ENCODE measurements around the gene HBA1. TPM values are rescaled to one million over a fixed set of nuclear protein-coding genes. Genes with fewer than 3 reads are reported as not detected.
"Not testable (repeated sequence)": the region's sequence is repeated elsewhere in the genome, so short reads cannot be mapped to it uniquely, and the experiment has no call there.

Gene HBA1
- total and polyA plus RNA-seq, 2 donors (not counting 3 experiments of a cell fraction or from before 2014, with no cell fraction given), result not detected

GRCh38 chr16:149024-149660, 27.3 kb upstream of the HBA1 start:
- Histone ChIP-seq H3K36me3 (ENCODE audit: control insufficient read depth in 2 of 2, extremely low read depth in 1 of 2, insufficient read depth in 2 of 2, low read length in 2 of 2) (no peaks in the 10 kb centered on the region), H3K4me1 (ENCODE audit: control insufficient read depth, extremely low read depth, insufficient read depth, low read length) (no peaks in the 10 kb centered on the region), H3K27ac (ENCODE audit: insufficient read depth, low read depth, low read length) (no peak overlapping the region), H3K9me3 (replicated peaks; ENCODE audit: control insufficient read depth, insufficient read depth, low read length) (no peaks in the 10 kb centered on the region), H3K9ac (replicated peaks; ENCODE audit: extremely low read depth, insufficient read depth, low read length) (no peak overlapping the region), H3K27me3 (ENCODE audit: control insufficient read depth in 2 of 2, insufficient read depth in 2 of 2, low read length in 2 of 2) (peaks cover 0 to 2% of the 10 kb centered on the region in 2 experiments), H3K79me2 (ENCODE audit: control insufficient read depth, insufficient read depth, low read length) (no peaks in the 10 kb centered on the region), H3K9me1 (replicated peaks; ENCODE audit: control insufficient read depth, extremely low read depth, insufficient read depth, low read length) (no peaks in the 10 kb centered on the region), H2AFZ (ENCODE audit: low read depth, low read length) (no peak overlapping the region), H3K4me2 (ENCODE audit: insufficient read depth, low read length) (no peak overlapping the region), H4K20me1 (replicated peaks; ENCODE audit: control insufficient read depth, extremely low read depth, insufficient read depth, low read length) (no peaks in the 10 kb centered on the region), H3K4me3 (replicated peaks in 1 of 3; ENCODE audit: insufficient read depth in 1 of 3, low read depth in 1 of 3, low read length in 3 of 3) (no peak overlapping the region)
- DNase-seq (ENCODE audit: low read depth, low spot score) (no peak), FAIRE-seq (no peak)
- no TSS peak for BruUV-seq (replicated peaks)
- no peak for TF ChIP-seq MAX (IDR thresholded peaks at IDR 0.05; ENCODE audit: insufficient read depth, insufficient read length)
- ChIA-PET POLR2A (no interaction called here), CTCF (interaction anchor here (0.9 to 1.0 kb wide), 2 partner anchors 42 to 52 kb away, joined by 3 to 5 read pairs; no protein-coding TSS in a partner anchor)
- intact Hi-C loops (cut with micrococcal nuclease), result no loop called here
- dilution Hi-C loops (cut with MboI; ENCODE audit: extremely low pct_ligation_motif_present, low sequenced_read_pairs), result no loop called here

DNA sequence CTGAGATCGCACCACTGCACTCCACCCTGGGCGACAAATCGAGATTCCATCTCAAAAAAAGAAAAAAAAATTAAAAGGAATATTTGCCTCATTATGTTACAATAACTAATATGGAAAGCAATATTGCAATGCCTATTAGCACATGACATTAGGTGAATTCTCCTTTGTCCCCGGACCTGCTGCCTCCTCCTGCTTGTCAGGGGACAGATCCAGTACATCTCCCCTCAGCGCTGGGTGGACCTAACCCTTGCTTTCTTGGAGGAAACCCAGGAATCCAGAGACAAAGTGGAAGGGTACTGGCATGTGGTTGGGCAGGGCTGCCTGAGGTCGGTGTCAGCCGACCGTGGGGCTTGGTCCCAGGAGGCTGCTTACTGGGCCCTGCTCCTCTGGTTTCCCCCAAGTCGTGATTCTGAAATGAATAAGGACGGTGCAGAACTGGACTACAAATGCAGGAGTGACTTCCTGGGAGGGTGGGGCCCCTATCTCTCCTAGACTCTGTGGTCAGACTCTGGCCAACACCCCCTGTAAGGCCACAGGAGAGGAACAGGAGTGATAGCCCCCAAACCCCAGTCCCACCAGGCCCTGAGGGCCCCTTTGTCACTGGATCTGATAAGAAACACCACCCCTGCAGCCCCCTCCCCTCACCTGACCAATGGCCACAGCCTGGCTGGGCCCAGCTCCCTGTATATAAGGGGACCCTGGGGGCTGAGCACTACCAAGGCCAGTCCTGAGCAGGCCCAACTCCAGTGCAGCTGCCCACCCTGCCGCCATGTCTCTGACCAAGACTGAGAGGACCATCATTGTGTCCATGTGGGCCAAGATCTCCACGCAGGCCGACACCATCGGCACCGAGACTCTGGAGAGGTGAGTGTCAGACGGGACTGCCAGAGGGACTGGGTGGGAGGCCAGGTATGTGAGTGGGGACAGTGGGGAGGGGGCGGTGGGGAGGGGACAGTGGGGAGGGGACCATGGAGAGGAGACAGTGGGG, 24.0 kb upstream of the HBA1 start, which contains the start of gene HBZ:
HBZ (plus strand) TSS at position 504 of the 988 bp plus-strand sequence; CDS start at position 770, 266 bp downstream.
- H3K4me3 ChIP-seq (replicated peaks in 1 of 3; ENCODE audit: insufficient read depth in 1 of 3, low read depth in 1 of 3, low read length in 3 of 3), result no peak within 1 kb of the TSS
- DNase-seq (ENCODE audit: low read depth, low spot score), result no peak
- no peaks in the 10 kb centered on the region for H3K79me2 ChIP-seq (ENCODE audit: control insufficient read depth, insufficient read depth, low read length)
- H4K20me1 ChIP-seq (replicated peaks; ENCODE audit: control insufficient read depth, extremely low read depth, insufficient read depth, low read length), result no peaks in the 10 kb centered on the region
- H3K9me3 ChIP-seq (replicated peaks; ENCODE audit: control insufficient read depth, insufficient read depth, low read length), result no peaks in the 10 kb centered on the region
- BruUV-seq (replicated peaks), result no TSS peak
- H3K27me3 ChIP-seq (ENCODE audit: control insufficient read depth in 2 of 2, insufficient read depth in 2 of 2, low read length in 2 of 2), result peaks cover 6 to 7% of the 10 kb centered on the region in 2 experiments
- TF ChIP-seq, protein P1, sequence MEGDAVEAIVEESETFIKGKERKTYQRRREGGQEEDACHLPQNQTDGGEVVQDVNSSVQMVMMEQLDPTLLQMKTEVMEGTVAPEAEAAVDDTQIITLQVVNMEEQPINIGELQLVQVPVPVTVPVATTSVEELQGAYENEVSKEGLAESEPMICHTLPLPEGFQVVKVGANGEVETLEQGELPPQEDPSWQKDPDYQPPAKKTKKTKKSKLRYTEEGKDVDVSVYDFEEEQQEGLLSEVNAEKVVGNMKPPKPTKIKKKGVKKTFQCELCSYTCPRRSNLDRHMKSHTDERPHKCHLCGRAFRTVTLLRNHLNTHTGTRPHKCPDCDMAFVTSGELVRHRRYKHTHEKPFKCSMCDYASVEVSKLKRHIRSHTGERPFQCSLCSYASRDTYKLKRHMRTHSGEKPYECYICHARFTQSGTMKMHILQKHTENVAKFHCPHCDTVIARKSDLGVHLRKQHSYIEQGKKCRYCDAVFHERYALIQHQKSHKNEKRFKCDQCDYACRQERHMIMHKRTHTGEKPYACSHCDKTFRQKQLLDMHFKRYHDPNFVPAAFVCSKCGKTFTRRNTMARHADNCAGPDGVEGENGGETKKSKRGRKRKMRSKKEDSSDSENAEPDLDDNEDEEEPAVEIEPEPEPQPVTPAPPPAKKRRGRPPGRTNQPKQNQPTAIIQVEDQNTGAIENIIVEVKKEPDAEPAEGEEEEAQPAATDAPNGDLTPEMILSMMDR (IDR thresholded peaks at IDR 0.05; ENCODE audit: extremely low read depth in 1 of 2, insufficient read depth in 1 of 2, low read depth in 1 of 2, low read length in 2 of 2), result no peak
- TF ChIP-seq EZH2 (IDR thresholded peaks at IDR 0.05; ENCODE audit: borderline replicate concordance, low read depth, low read length, severe bottlenecking), result peak; percentile 38
- no peak within 1 kb of the TSS for H2AFZ ChIP-seq (ENCODE audit: low read depth, low read length)
- CTCF ChIA-PET, result no interaction called here
- dilution Hi-C loops (cut with MboI; ENCODE audit: extremely low pct_ligation_motif_present, low sequenced_read_pairs) (no loop called here), intact Hi-C loops (cut with micrococcal nuclease) (no loop called here)
- no peak for FAIRE-seq
- H3K9me1 ChIP-seq (replicated peaks; ENCODE audit: control insufficient read depth, extremely low read depth, insufficient read depth, low read length), result no peaks in the 10 kb centered on the region
- POLR2A ChIA-PET, result no interaction called here
- peaks cover 9% of the 10 kb centered on the region for H3K4me1 ChIP-seq (ENCODE audit: control insufficient read depth, extremely low read depth, insufficient read depth, low read length)
- no peaks in the 10 kb centered on the region for H3K36me3 ChIP-seq (ENCODE audit: control insufficient read depth in 2 of 2, extremely low read depth in 1 of 2, insufficient read depth in 2 of 2, low read length in 2 of 2)
- H3K27ac ChIP-seq (ENCODE audit: insufficient read depth, low read depth, low read length), result no peak within 1 kb of the TSS
- H3K4me2 ChIP-seq (ENCODE audit: insufficient read depth, low read length), result no peak within 1 kb of the TSS
- H3K9ac ChIP-seq (replicated peaks; ENCODE audit: extremely low read depth, insufficient read depth, low read length), result no peak within 1 kb of the TSS

GRCh38 chr16:153129-153521, 23.4 kb upstream of the HBA1 start:
- H3K9ac ChIP-seq (replicated peaks; ENCODE audit: extremely low read depth, insufficient read depth, low read length); H3K4me3 ChIP-seq (replicated peaks in 1 of 3; ENCODE audit: insufficient read depth in 1 of 3, low read depth in 1 of 3, low read length in 3 of 3); H3K27me3 ChIP-seq (ENCODE audit: control insufficient read depth in 2 of 2, insufficient read depth in 2 of 2, low read length in 2 of 2); H3K4me2 ChIP-seq (ENCODE audit: insufficient read depth, low read length); H3K36me3 ChIP-seq (ENCODE audit: control insufficient read depth in 2 of 2, extremely low read depth in 1 of 2, insufficient read depth in 2 of 2, low read length in 2 of 2); H3K9me1 ChIP-seq (replicated peaks; ENCODE audit: control insufficient read depth, extremely low read depth, insufficient read depth, low read length); DNase-seq (ENCODE audit: low read depth, low spot score); POLR2A ChIA-PET; H3K79me2 ChIP-seq (ENCODE audit: control insufficient read depth, insufficient read depth, low read length); H3K27ac ChIP-seq (ENCODE audit: insufficient read depth, low read depth, low read length); H2AFZ ChIP-seq (ENCODE audit: low read depth, low read length); intact Hi-C loops (cut with micrococcal nuclease); FAIRE-seq; H3K4me1 ChIP-seq (ENCODE audit: control insufficient read depth, extremely low read depth, insufficient read depth, low read length); H4K20me1 ChIP-seq (replicated peaks; ENCODE audit: control insufficient read depth, extremely low read depth, insufficient read depth, low read length); dilution Hi-C loops (cut with MboI; ENCODE audit: extremely low pct_ligation_motif_present, low sequenced_read_pairs); BruUV-seq (replicated peaks); CTCF ChIA-PET; H3K9me3 ChIP-seq (replicated peaks; ENCODE audit: control insufficient read depth, insufficient read depth, low read length): not testable (repeated sequence)

All from endothelial cell of umbilical vein (primary cell).